Measurements from ENCODE around the gene NUDT13.
"Not testable (repeated sequence)": the region's sequence is repeated elsewhere in the genome, so short reads cannot be mapped to it uniquely, and the experiment has no call there.

NUDT13 gene

GRCh38 chr10:73106301-73106700 is 4.0 kb upstream of the NUDT13 start:
- DNase-seq: peak; percentile 1 to 12

DNA sequence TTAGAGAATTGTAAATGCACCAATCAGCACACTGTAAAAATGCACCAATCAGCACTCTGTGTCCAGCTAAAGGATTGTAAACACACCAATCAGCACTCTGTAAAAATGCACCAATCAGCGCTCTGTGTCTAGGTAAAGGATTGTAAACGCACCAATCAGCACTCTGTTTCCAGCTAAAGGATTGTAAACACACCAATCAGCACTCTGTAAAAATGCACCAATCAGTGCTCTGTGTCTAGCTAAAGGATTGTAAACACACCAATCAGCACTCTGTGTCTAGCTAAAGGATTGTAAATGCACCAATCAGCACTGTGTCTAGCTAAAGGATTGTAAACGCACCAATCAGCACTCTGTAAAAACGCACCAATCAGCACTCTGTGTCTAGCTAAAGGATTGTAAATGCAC is 1.0 kb upstream of the NUDT13 start:
- not testable (repeated sequence) for DNase-seq

DNA sequence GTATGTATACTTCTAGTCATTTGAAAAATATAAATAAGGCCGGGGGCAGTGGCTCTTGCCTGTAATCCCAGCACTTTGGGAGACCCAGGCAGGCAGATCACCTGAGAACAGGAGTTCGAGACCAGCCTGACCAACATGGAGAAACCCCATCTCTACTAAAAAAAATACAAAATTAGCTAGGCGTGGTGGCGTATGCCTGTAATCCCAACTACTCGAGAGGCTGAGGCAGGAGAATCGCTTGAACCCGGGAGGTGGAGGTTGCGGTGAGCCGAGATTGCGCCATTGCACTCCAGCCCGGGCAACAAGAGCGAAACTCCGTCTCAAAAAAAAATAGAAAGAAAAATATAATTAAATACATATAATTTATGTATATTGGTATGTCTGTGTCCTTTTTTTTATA is 1.8 kb downstream of the NUDT13 start:
- not testable (repeated sequence) for DNase-seq

GRCh38 chr10:73113551-73113950 is 3.3 kb downstream of the NUDT13 start:
- DNase-seq: no peak

- DNase-seq: no peak
Observed at GRCh38 chr10:73116017-73116416, 5.8 kb downstream of the NUDT13 start.

DNA sequence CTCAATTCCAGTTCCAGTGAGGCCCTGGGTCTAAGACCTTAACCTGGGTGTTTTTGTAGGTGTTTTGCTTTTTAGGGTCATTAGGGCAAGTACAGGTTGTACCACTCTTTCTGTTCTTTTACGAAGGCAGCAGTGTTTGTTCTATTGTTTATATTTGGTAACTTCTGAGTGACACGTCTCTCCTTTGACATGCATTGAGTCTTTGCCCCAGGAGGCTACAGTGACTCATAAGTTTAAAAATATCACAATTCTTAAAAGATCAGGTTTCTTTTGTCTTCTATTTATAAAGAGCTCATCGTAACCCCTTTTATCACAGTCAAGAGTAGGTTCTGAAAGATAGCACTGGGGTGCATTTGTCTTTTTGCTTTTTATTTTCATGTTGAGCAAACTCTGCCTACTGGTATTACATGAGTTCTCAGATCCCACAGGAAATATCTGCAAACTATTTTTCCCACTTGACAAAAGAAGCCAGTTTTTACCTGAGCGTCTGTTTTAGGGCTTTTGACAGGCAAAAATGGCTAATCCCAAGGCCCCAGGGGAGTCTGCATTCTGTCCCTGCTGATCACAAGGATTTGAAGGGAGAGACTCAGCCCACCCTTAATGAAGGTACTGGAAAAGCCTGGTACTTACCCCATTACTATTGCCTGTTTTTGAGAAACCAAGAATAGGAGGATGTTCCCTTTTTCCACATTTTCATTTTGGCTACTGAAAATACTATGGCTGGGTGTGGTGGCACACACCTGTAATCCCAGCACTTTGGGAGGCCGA is 7.9 kb downstream of the NUDT13 start:
- DNase-seq: no peak

DNA sequence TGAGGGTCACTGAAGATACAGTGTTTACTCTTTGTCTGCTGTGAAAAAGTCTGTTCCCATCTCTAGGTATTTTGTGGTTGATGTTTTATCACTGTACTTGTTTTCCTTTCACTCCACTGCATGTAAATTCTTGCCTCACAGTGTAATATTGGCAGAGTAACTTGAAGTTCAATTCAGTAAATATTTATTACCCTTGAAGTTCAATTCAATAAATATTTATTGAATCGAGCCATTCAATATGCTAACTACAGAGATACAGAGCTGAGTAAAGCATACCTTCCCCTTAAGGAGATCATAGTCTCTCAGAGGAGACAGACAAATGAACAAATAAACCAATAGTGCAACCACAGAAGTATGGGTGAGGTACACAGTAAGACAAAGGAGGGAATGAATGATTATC is 9.2 kb downstream of the NUDT13 start:
- no peak for DNase-seq

DNA sequence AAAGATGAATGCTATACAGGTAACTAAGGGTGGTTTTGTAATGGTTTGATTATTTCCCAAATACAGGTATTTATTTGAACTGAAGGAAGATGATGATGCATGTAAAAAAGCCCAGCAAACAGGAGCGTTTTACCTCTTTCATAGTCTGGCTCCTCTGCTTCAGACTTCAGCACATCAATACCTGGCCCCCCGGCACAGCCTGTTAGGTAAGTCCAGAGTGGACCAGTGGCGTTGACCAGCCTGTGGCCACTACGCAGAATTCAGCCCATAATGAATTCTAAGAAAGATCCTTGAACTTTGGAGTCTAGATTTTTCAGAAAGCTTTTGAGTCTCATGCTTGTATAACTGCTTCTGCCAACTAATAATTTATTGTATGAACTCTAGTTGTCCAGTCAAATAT is 9.7 kb downstream of the NUDT13 start:
- no peak for DNase-seq

DNA sequence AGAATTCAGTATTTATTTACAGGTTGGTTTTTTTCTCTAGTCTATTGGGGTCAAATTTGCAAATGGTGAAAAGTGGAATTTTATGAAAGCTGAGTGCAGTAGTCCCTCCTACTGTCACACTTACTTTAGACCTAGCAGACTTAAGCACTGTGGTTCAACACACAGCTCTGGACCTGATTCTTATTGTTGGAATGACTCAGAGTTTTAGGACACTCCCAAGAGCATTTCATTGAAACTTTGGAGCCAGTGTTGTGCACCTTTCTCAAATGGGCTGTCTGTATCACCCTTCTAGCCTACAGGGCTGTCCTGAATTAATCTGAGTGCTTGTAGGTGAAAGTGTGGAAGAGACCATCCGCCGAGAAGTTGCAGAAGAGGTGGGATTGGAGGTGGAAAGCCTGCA is 16.1 kb downstream of the NUDT13 start:
- no peak for DNase-seq

GRCh38 chr10:73131301-73131700 is 21.0 kb downstream of the NUDT13 start:
- no peak for DNase-seq

DNA sequence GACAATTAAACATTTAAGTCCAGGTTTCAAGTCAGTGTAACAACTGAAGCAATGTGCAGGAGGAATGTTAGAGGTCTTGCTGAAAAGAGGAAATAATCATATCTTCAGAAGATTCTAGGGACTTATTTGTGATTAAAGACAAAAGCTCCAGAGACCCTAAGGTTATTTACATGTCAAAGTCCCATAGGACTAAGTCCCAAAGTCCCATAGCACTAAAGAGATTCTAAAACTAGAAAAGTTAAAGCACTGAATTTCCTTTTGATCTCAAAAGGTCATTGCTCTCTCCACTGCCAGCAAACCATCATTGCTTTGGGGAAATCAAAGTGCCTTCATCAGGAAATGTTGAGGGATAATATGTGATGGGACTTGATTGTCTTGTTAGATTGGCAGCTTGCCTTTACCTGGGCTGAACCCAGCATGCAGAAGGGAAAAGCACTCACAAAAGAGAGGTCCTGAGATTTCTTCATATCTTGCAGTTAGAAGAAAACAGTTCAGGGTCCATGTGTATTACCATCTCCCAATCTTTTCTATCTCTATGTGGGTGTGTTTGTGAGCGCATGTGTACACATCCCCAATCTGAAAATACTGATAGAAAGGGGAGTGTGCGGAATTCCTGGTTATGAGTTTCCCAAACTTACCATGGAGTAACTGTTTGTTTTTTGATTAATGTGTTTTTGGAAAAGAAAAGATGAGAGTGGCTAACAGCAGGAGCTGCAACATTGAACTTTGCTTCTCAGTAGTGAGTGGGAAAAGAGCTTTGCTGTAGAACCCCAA is 21.8 kb downstream of the NUDT13 start:
- no peak for DNase-seq

DNA sequence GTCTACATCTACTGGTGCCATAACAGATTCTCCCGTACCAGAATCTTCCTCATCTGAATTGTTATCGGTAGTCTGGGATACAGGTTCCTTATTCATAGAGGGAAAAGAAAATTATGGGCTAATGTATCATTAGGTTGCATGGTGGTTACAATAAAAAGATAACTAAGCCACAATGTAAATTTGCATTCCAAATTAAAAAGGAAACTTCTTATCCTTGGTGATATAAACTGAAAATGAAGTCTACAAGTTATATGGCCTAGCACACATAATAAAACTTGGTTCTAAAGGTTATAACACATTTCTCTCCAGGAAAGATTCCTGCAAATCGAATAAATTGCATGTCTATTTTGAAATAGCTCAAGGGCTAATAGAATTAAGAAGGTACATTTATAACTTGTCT is 24.5 kb downstream of the NUDT13 start:
- DNase-seq: no peak

DNA sequence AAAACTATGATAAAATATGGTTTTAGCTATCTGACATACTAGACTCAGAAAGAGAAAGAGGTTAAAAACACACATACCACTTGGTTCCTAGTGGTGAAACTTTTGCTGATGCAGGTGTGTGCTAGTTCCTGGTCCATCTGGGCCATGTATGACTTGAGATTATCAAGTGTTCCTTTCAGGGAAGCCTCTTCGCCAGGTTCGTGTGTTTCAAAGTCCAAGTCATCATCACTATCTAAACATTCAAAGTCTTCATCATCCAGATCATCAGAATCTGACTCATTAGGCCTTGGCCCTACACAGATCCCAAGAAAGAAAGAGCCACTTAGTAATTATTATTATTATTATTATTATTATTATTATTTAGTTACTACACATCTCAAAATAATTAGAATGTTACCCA is 26.4 kb downstream of the NUDT13 start:
- no peak for DNase-seq

DNA sequence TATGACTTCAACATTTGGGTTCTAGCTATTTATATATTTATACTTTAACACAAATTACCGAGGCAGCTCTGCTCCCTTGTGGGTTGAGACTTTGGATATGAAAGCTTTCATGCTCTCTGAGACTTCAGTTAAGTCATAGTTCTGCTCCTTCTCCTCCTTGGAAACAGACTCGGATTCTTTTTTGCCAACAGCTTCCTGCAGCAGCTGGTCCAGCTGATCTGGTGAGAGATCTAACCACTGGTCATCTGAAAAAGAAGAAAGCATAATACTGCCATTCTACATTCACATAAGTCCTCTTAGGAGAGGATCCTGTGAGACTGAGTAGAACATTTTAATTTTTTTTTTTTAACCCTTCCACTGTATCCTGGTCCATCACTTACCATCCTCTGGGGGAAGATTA is 29.0 kb downstream of the NUDT13 start:
- DNase-seq: no peak

DNA sequence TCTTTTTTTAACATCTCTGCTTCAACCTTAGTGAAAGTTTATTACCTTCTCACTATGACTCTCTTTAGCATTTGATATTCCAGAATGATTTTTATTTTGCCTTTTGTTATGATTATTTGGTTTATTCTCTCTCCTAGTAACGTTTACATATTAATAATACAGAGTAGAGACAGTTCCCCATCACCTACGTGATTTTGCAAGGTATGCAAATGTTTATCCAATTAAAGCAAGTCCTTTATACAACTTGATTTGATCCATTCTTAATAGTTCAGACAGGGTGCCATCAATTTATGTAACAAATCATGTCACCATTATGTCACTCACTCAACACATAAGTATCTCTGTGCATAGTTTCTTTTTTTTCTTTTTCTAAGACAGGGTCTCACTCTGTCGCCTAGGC is 31.3 kb downstream of the NUDT13 start:
- no peak for DNase-seq

- DNase-seq: not testable (repeated sequence)
Observed at GRCh38 chr10:73150633-73151413, 40.6 kb downstream of the NUDT13 start.

GRCh38 chr10:73152009-73152408 is 41.8 kb downstream of the NUDT13 start:
- DNase-seq: no peak

GRCh38 chr10:73156054-73156453 is 45.8 kb downstream of the NUDT13 start:
- DNase-seq: no peak

DNA sequence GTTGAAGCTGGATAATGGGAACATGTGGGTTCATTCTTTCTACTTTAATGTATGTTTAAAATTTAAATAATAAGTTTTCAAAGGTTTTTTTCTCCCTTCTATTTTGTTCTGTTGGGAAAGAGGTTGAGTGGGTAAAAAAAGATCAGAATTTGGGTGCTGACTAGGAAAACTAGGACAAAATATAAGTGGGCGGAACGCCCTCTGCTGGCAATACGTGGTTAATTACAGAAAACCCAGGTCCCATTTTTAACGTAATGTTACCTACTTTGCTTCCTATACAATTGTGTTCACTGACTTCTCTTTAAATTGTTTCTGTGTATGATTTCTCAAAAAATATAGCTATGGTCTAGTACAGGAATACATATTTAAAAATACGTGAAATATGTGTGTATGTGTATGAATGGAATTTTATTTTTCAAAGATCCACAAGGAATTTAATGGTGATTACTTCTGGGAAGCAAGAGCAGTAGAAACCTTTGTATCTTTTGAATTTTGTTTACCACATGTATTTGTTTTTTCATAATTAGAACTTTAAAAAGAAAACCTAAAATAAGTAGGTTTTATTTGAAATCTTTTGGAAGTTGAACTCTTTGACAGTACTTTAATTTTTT is 48.9 kb downstream of the NUDT13 start:
- peak in 1 of 2 experiments; percentile 33 for DNase-seq

- no peak for DNase-seq
Observed at GRCh38 chr10:73161079-73161478, 50.8 kb downstream of the NUDT13 start.

- DNase-seq: no peak
Observed at GRCh38 chr10:73161662-73162061, 51.4 kb downstream of the NUDT13 start.

GRCh38 chr10:73163096-73163495 is 52.8 kb downstream of the NUDT13 start:
- DNase-seq: no peak

DNA sequence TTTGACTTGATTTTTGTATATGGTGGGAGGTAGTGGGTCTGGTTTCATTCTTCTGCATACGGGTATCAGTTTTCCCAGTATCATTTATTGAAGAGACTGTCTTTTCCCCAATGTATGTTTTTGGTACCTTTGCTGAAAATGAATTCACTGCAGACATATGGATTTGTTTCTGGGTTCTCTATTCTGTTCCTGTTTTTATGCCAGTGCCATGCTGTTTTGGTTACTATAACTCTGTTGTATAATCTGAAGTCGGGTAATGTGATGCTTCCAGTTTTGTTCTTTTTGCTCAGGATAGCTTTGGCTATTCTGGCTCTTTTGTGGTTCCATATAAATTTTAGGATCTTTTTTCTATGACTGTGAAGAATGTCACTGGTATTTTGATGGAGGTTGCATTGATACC is 56.7 kb downstream of the NUDT13 start:
- no peak for DNase-seq

Measured in NCI-H526 (cell line).